HepG2 (cell line): ENCODE measurements around the gene PYGB. TPM values are rescaled to one million over a fixed set of nuclear protein-coding genes. Genes with fewer than 3 reads are reported as not detected.

Experiments
- polyA plus RNA-seq, 8 experiments: library from polyadenylated mRNA; depleted of rRNA in 3 of 8; stranded (reverse) in 7 of 8; unstranded in 1 of 8; fragments of >200 nt; fragmentation: Illumina TruSeq in 4 of 8; extraction: Trizol in 4 of 8; gene quantifications; 2 replicates each; pipeline versions ENCODE4 v1.2.1 to v1.2.3, GENCODE V29; 2011 to 2016; ENCODE audit warnings: low read depth in 4 of 8, missing spikeins in 1 of 8, mixed read lengths in 1 of 8; ENCODE audit not compliant: insufficient read depth in 1 of 8
- small RNA-seq, 3 experiments: library from RNA; depleted of rRNA; stranded (forward); fragments of <200 nt; gene quantifications; one replicate each; pipeline ENCODE3, GENCODE V24; 2012; ENCODE audit warnings: low read depth in 2 of 3, low replicate concordance in 1 of 3; ENCODE audit not compliant: insufficient read length in 3 of 3, insufficient read depth in 2 of 3
- total RNA-seq, 5 experiments: library from RNA; depleted of rRNA; stranded (reverse); fragments of >200 nt; fragmentation: Illumina TruSeq; extraction: Trizol; gene quantifications; 2 replicates each; pipeline ENCODE4 v1.2.3, GENCODE V29; 2016; ENCODE audit warnings: low read depth in 1 of 5

Gene PYGB
- total and polyA plus RNA-seq, 2 of the 13 experiments (the other 11 are each of a cell fraction or from before 2014, with no cell fraction given) = 24.2 to 86.3 TPM

Small RNAs within 50 kb of the gene (small RNA-seq; reads per million reads assigned to genes)
- gene AL035252.4 = 0 reads per million in 3 experiments
- gene AL121772.2 = 0 reads per million in 3 experiments
- 0 reads per million in 3 experiments for gene RF00019

Other genes with a start within 250 kb of the PYGB start
- 38.2 and 41.6 TPM in 2 replicates for gene ACSS1, start 189.9 kb upstream of the PYGB start, total RNA-seq (2016; rRNA removed; fragmentation: Illumina TruSeq; extraction: Trizol)
- 15.2 and 23.3 TPM in 2 replicates for gene ACSS1, start 189.9 kb upstream of the PYGB start, polyA plus RNA-seq (2011; rRNA removed)
- gene VSX1, start 165.9 kb upstream of the PYGB start, total RNA-seq (2016; rRNA removed; fragmentation: Illumina TruSeq; extraction: Trizol) = not detected in 2 replicates
- 0.04 and 0.05 TPM in 2 replicates for gene VSX1, start 165.9 kb upstream of the PYGB start, polyA plus RNA-seq (2011; rRNA removed)
- gene ENTPD6, start 52.4 kb upstream of the PYGB start, total RNA-seq (2016; rRNA removed; fragmentation: Illumina TruSeq; extraction: Trizol) = 98.4 and 164 TPM in 2 replicates
- gene ENTPD6, start 52.4 kb upstream of the PYGB start, polyA plus RNA-seq (2011; rRNA removed) = 172 and 221 TPM in 2 replicates
- 43.1 and 72.1 TPM in 2 replicates for gene ABHD12, start 142.8 kb downstream of the PYGB start, total RNA-seq (2016; rRNA removed; fragmentation: Illumina TruSeq; extraction: Trizol)
- gene ABHD12, start 142.8 kb downstream of the PYGB start, polyA plus RNA-seq (2011; rRNA removed) = 23.5 and 28.9 TPM in 2 replicates
- 59.9 and 74.6 TPM in 2 replicates for gene GINS1, start 159.6 kb downstream of the PYGB start, total RNA-seq (2016; rRNA removed; fragmentation: Illumina TruSeq; extraction: Trizol)
- 10.3 and 14.6 TPM in 2 replicates for gene GINS1, start 159.6 kb downstream of the PYGB start, polyA plus RNA-seq (2011; rRNA removed)